Activated CD8-positive, alpha-beta memory T cell treated with anti-CD3 and anti-CD28 coated beads for 4 hours (primary cell): ENCODE data around the gene ERCC5.

Experiments
- DNase-seq, 2 donors: peaks; one replicate each; pipeline ENCODE4 v3.0.0-alpha.2; 2020; ENCODE audit warnings: low read depth in 2 of 2

The ERCC5 gene

DNA sequence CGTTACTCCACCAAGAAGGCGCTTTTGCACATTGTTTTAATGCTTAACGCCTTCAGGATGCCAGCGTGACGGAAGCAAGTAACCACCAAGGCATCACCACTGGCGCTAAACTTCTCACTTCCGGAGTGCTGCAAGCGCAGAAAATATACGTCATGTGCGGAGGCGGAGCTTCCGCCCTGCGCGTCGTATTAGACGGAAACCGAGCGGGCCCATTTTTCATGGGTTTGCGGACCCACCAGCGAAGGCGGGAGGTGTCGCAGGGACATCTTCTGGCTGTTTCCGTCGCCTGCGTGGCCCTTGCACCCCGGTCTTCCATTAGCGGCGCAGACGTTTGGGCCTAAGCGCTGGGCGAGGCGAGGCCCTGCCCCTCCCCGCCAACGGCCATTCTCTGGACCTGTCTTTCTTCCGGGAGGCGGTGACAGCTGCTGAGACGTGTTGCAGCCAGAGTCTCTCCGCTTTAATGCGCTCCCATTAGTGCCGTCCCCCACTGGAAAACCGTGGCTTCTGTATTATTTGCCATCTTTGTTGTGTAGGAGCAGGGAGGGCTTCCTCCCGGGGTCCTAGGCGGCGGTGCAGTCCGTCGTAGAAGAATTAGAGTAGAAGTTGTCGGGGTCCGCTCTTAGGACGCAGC, at the start of gene ERCC5:
Gene ERCC5, plus strand, starts transcription at position 403 of the 631 bp plus-strand sequence. CDS start 235 bp downstream, outside the sequence.
- DNase-seq, result peak; percentile 92 to 93

DNA sequence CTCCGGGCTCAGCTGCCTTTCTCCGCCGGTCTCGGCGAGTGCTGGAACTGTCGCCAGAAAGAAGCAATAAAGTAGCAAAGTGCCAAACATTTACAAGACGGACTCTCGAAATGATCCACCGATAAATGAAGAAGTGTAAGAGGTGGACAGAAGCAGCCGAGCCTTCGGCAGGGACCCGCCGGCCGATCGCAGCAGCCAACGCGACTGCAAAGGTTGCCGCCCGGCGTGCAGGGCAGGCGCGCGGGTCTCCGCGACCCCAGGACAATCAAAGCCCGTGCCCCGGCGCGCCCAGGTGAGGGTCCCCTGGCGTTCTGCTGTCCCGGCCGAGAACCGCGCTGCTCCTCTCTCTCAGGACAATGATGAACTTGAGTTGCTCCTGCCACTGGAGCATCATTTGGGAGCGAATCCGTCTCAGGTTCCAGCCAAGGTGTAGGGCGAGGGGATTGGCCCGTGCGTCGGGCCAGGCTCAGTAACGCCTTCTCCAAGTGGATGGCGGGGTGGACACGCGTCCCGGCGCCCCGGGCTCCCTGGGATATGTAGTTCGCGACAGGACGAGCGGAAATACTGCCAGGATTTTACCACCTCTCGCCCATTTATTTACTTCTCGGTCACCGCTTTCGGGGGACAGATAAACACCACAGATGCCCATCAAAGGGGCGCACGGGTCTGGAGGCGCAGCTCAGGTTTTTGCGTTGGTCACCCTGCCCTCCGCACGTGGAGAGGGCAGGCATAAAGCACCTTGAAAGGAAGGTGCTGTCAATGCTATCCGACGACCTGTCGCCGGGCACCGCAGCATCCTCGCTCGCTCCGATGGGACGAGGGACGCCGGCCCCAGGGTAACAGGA, 47.0 kb upstream of the ERCC5 start, which contains the start of the genes BIVM and POGLUT2:
Gene BIVM, plus strand, starts transcription at position 539 of the 845 bp plus-strand sequence. CDS start 8,149 bp downstream, outside the sequence.
Gene POGLUT2, minus strand, starts transcription at position 396 of the 845 bp plus-strand sequence. Its CDS starts 306 bp downstream, at position 90.
- DNase-seq, result peak in 1 of 2 donors; percentile 45

DNA sequence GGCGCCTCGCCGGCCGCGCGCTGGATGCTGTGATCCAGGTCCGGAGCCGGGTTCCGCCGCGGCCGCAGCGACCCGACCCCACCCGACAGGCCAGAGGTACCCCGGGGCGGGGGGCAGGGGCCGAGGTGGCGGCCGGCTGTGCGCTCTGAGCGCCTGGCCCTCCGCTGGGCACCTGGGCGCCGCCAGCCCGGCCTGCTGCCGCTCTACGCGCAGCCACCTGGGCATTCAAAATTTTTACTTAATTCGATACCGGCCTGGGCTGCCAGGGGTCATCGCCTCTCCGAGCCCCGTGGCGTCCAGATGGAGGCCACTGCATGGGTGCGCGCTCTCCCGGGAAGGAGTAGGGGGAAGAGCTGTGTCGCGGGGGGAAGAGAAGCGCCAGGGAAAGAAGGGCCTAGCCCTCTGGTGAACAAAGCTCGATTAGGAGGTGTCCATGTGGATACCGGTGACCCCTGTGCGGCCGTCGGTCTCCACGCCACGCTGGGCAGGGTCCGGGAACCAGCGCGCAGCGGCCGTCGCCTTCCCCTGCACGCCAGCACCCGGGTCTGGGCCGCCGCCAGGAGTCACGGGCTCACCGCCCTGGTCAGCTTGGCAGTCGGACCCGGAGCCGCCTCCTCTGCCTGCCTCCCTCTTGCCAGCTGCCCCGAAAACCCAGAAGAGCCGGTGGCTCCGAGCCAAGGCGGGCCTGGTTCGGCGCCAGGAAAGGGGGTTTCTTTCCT, 46.2 kb upstream of the ERCC5 start:
- no peak for DNase-seq

DNA sequence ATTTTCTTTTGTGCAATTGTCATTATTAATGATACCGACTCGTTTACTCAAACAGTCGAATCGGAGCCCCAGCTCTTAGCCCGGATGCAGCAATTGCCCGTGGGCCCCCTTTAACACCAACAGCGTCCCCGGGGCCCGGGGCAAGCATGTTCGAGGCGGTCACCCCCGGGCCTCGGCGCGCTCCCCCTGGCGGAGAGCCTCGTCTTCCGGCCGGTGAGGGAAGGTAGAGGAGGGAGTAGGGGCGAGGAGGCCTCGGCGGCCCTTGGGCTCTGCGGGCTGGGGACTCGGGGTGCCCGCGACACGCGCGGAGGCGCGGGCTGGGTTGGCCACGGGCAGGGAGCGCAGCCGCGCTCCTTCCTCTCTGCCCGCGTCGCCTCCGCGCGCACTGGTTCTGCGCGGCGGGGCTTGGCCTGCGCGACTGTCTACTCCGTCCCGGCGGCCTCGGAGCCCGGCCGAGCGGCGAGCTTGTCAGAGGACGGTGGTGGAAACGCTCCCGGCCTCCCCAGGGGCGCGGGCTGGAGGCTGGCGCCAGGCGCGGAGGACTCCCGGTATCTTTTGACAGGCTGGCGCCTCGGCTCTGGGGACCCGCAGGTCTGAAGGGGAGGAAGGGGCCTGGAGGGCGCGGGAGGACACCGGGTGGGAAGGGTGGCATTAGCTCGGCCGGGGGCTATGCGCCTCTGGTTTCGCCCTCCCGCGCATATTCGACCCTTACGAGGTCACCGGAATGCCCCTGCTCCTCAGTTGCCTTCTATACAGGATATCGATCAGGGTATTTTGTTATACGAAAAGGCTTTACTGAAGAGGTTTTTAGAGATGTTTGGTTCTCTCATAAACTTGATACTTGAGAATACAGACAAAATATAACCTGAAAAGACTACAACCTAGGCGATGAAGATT, 45.4 kb upstream of the ERCC5 start:
- peak; percentile 68 for DNase-seq

DNA sequence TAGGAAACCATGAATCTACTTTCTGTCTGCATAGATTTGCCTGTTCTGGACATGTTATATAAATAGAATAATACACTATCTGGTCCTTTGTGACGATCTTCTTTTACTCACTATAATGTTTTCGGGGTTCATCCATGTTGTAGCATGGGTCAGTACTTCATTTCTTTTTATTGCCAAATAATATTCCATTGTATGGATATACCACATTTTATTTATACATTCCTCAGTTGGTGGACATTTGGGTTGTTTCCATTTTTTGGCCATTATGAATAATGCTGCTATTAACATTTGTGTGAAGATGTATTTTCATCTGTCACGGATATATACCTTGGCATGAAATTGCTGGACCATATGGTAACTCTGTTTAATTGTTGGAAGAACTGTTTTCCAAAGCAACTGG, 40.2 kb upstream of the ERCC5 start:
- no peak for DNase-seq

DNA sequence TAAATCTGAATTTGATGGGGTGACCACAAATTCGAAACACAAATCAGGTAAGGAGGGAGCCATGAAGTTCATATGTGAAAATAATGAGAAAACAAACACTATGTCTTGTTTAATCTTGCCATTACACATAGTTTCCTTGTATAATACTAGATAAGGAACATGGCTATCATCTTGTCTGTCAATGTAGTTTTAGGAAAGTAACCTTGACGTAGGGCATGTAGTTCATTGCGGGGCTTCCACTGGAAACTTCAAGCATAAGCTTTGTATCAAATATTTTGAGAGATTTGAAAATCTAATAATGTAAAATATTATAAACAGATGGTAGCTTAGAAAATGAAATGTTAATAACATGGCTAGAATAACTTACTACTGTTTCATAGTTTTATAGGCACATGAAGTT, 38.1 kb upstream of the ERCC5 start:
- no peak for DNase-seq

DNA sequence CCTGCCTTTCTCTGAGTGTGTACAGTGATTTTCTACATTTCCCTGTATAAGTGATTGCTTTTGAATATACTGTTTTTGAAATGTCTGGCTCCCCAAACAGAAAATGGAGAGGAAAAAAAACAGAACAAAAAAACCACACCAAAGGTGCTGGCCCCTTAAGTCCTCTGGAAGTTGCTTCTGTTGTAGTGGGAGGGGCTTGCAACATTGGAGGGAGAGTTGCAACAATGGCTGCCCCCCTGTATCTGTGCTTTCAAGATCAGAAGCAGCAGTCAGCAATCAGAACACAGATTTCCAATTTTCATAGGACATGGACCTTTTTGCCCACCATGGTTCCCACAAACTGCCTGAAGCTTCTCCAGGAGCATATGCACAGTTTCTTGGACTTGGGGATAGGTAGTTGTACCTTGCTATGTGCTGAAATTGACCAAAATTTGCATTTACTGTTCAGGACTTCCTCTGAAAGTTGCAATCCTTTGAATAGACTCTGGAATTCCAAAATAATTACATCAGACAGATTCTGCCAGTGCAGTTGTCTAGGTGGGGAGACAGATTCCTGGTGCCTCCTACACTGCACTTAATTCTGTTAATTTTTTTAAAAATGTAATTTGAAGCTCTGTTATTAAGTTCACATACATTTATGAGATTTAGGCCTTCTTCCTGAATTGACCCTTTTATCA, 33.1 kb upstream of the ERCC5 start:
- no peak for DNase-seq

DNA sequence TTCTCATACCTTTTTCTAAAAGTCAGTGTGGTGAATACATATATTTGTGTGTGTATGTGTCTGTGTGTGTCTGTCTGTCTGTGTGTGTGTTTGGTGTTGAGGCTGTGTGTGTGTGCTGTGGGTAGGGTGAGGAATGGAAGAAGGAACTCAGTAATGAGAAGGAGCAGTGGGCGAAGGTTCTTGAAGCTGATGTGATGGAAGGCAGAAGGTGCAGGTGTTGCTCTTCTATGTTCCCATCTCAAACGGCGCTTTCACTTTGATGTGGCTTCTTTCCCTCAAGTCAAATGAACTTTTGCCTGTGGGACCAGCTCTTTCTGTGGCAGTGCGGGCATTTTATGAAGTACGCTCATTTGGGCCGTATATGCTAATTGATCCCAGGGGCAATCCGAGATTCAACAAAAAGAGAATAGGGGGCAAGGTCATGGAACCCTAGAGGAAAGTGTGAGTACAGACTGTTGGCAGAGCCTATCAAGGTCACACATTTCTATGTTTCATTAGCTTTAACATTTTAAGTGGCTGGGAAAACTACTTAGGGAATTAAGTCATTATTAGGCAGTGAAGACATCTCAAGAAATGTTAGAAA, 31.7 kb upstream of the ERCC5 start:
- no peak for DNase-seq

DNA sequence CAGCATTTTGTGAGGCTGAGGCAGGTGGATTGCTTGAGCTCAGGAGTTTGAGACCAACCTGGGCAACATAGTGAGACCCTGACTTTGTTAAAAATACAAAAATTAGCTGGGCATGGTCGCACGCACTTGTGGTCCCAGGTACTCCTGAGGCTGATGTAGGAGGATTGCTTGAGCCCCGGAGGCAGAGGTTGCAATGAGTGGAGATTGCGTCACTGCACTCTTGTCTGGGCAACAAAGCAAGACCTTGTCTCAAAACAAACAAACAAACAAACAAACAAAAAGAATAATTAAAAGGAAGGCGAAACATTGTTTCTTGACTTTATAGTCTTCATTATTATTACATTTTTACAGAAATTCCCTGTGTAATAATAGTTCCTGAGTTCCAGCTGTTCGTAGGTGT, 31.0 kb upstream of the ERCC5 start:
- no peak for DNase-seq

DNA sequence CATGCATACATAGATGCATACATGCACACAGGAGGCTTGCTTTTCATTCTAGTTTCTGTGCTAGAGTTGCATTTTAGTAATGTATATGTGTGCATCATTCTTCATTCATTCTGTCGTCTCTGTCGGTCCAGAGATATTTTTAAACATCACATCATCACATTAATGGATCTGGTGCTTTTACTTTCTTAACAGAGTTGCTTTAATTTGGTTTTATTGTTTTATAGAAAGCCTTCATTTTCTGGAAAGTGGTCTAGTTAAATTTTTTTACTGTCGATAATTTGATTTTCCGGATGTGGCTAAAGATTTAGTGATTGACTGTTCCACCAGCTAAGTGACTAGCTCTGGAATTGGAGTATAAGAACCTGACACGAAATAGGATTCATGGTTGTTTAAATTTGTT, 30.0 kb upstream of the ERCC5 start:
- DNase-seq, result no peak

DNA sequence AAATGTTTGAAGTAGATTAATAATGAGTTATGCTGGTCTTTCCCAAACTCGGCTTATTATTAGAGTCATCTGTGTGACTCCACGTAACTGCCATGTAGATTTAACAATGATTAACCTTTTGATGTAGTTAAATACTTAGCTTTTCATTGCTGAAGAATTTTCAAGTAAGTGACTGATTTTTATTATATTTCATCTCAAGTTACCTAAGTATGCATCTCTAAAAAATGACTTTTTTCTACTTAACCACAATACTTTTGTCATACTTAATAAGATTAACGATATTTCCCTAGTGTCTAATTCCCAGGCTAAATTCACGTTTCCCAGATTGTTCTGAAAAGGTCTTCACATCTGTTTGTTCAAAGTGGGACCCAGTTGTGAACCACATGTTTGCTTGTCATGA, 29.1 kb upstream of the ERCC5 start:
- no peak for DNase-seq

DNA sequence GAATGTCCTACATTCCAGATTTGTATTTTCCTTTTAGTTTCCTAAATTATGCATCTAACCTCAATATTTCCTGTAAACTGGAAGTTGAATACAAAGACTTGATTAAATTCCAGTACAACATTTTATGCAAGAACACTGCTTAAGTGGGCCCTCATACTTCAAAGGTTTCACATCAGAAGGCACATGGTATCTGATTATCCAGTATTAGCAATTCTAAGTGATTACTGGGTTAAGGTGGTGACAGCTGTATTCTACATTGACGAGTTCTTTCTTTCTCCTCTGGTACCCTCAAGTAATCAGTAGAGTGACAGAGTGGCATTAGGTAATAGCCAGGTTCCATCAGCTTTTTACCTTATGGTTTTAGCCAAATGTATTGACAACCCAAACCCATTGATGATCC, 28.6 kb upstream of the ERCC5 start:
- no peak for DNase-seq

DNA sequence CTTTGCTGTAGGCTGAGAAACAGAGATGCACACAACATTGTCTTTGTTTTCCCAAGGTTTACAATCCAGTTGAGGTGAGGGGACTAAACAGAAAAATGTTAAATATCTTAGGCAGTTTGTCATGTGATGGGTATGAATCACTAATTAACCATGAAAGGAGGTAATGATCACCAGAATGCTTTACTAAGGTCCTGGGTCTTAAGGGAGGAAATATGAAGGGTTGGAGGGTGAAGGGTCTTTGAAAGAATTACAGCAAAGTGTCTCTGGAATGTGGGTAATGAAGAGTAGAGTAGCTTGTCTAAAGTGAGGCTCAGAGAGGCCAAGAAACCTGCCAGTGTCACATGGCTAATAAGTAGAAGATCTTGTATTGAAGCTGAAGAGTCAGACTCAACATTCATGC, 27.9 kb upstream of the ERCC5 start:
- no peak for DNase-seq

DNA sequence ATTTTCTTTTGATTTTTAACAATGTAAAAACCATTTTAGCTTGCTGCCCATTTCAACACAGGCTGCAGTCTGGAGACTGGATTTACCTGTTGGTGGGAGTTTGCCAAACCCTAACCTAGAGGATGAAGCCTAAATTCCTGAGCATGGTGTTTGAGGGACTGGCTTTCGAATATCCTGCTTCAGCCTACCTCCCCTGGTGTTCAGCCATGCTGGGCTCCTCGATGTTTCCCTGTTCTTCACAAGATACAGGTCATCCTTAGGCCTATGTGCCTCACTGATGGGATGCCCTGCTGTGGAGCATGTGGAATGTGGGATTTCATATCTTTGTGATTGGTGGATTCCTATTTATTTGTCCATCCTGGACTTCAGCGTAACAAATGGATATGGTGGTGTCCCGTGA, 20.4 kb upstream of the ERCC5 start:
- no peak for DNase-seq

DNA sequence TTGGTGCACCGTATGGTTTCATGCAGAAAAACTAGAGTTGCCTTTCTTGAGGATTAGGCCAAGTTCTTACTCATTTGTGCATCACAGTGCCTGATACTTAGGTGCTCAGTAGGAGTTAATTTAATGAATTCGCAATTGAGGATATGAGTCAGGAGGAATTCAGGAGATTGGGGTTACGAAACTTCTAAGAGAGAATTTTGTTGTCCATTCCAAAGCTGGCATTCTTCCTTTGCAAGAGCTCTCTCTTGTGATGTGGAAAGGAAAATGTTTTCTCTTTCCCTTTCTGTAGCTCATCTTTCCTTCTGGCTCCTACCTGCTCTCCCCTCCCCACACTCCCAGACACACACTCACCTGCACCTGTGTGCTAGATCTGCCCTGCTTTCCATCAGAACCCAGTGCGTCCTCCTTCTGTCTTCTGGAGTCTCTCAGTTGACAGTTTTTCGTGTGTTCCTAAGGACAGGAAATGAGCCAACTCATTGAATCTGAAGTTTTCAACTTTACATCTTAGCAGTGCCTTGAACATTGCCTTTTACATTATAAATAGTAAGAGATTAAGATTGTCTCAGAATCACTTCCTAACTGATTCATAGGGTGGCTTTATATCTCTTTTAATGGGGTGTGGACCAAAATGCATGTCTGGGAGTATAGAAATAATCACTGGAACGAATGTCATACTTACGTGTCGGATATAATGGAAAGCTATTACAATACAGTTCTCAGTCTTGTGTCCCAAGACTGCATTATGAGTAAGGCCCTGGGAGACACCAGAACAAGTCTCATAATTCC, 19.7 kb upstream of the ERCC5 start:
- DNase-seq, result no peak

DNA sequence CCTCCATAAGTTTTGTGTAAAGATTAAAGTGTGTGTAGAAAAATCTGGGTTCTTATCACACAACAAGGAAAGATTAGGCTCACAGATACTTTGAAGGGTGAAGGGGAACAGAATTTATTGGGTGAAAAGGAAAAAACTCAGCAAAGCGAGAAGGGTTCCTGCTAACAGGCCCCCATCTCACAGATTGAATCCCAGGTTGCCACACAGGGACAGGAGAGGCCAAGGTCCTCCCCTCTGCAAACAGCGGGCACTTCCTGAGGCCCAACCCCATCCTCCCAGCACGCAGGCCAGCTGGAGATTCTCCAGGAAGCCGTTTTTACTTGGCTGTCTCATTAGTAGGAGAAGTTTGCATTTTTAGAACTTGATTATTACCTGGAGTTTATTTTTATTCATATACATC, 15.2 kb upstream of the ERCC5 start:
- no peak for DNase-seq

DNA sequence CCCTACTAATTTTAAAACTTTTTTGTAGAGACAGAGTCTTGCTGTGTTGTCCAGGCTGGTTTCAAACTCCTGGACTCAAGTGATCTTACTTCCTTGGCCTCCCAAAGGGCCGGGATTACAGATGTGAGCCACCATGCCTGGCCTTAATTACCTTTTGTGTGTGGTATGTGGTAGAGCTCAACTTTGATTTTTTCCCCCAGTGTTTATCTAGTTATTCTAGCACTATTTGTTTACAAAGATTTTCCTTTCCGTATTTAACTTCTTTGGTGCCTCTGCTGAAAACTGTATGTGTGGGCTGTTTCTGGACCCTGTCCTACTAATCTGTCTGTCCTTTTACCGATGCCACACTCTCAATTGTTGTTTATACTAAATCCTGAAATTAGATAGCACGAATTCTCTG, 9.4 kb upstream of the ERCC5 start:
- DNase-seq, result no peak

DNA sequence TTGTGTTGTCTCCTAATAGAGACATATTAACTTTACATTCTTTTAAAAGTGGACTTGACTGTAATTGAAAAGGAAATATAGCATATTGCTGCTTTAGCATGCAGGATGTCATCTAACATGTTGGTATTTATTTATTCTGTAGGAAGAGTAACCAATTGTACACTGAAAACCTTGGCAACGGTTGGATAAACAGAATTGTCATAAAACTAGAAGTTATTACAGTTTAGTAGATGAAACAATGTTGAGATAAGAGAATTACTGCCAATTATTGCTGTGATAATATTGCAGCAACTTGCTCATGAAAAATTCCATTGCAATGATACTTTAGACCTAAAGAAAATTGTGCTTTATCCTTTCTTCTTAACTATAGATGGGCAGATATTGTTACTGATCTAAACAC, 7.6 kb upstream of the ERCC5 start:
- DNase-seq, result no peak

DNA sequence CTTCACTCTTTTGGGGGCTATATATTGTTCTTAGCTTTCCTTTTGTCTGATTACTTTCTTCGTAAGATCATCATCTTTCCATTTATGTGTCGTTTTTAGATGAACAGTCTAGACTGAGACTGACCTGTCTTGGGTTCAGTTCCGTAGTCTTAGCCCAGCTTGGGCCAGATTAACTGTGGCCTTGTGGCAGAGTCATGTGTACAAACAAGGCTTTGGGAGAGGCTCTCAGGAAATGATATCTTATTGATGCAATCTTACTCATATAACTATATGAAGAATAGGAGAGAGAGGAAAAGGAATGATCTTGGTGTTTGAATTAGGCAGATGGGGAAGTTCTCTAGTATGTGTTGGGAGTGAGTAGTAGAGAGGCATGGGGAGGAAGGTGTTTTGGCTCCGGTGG, 6.8 kb upstream of the ERCC5 start:
- no peak for DNase-seq

DNA sequence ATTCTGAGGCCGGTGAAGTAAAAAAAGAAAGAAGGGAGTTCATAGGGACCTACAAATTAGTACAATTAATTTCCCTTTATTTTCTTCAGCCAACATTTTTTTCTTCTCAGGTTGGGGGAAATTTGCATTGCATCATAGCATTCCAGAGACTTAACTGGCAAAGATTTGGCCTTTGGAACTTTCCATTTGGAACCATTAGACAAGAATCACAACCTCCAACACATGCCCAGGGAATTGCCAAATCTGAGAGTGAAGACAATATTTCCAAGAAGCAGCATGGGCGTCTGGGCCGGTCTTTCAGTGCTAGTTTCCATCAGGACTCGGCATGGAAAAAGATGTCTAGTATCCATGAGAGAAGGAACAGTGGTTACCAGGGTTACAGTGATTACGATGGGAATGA, 6.4 kb upstream of the ERCC5 start:
- DNase-seq, result no peak
